GM12801 (cell line): ENCODE results near the gene MAPKAP1.

Experiments used
- TF ChIP-seq, protein P1 (sequence below): IDR thresholded peaks from one replicate; pipeline ENCODE4 v1.5.1; 2011; ENCODE audit warnings: control low read depth; ENCODE audit not compliant: insufficient read length; ENCODE audit errors: extremely low read depth

Gene MAPKAP1

DNA sequence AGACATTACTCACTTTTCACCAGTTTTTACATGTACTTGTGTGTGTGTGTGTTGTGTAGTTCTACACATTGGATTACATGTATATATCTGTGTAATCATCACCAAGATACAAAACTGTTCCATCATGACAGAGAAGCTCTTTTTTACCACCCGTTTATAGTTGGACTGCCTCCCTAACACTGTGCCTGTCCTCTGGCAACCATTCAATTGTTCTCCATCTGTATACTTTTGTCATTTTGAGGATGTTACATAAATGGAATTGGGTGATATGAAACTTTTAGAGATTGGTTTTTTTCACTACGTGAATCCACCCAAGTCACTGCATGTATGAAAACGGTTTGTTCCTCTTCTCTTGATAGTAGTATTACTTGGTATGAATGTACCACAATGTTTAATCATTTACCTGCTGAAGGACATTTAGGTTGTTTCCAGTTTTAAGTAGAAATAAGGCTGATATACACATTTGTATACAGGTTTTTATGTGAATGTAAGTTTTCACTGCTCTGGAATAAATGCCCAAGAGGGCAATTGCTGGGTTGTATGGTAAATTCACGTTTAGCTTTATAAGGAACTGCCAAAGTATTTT lies 126.2 kb downstream of the MAPKAP1 start:
- TF ChIP-seq, protein P1, sequence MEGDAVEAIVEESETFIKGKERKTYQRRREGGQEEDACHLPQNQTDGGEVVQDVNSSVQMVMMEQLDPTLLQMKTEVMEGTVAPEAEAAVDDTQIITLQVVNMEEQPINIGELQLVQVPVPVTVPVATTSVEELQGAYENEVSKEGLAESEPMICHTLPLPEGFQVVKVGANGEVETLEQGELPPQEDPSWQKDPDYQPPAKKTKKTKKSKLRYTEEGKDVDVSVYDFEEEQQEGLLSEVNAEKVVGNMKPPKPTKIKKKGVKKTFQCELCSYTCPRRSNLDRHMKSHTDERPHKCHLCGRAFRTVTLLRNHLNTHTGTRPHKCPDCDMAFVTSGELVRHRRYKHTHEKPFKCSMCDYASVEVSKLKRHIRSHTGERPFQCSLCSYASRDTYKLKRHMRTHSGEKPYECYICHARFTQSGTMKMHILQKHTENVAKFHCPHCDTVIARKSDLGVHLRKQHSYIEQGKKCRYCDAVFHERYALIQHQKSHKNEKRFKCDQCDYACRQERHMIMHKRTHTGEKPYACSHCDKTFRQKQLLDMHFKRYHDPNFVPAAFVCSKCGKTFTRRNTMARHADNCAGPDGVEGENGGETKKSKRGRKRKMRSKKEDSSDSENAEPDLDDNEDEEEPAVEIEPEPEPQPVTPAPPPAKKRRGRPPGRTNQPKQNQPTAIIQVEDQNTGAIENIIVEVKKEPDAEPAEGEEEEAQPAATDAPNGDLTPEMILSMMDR, result no peak

DNA sequence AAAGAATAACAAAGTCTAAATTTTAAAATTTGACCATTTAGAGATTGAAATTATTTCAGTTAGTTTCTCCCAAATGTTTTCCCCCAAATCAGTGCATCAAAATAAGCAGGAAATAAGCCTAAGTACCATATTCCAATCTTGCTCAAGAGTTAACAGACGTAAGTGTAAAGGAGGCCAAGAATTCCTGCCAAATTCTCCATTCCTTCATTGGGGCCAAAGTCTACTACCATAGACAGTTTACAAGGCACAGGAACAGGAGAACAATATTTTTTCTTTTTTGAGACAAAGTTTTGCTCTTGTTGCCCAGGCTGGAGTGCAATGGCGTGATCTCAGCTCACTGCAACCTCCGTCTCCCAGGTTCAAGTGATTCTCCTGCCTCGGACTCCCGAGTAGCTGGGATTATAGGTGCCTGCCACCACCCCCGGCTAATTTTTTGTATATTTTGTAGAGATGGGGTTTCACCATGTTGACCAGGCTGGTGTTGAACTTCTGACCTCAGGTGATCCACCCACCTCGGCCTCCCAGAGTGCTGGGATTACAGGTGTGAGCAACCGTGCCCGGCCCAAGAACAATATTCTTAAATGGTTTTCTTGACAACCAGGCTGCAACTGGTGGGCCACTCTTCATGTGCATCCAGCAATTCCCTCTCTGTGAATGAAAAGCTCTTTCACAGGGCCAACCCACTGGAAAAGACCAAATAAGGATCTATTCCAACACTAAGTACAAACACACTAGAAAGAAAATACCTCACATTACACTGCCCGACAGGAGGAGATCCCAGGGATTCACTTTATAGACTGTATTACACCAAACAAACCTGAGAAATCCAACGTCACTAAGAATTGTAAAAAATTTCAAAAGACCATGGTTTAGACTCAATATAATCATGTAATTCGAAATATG lies 127.7 kb downstream of the MAPKAP1 start:
- TF ChIP-seq, protein P1, result no peak

DNA sequence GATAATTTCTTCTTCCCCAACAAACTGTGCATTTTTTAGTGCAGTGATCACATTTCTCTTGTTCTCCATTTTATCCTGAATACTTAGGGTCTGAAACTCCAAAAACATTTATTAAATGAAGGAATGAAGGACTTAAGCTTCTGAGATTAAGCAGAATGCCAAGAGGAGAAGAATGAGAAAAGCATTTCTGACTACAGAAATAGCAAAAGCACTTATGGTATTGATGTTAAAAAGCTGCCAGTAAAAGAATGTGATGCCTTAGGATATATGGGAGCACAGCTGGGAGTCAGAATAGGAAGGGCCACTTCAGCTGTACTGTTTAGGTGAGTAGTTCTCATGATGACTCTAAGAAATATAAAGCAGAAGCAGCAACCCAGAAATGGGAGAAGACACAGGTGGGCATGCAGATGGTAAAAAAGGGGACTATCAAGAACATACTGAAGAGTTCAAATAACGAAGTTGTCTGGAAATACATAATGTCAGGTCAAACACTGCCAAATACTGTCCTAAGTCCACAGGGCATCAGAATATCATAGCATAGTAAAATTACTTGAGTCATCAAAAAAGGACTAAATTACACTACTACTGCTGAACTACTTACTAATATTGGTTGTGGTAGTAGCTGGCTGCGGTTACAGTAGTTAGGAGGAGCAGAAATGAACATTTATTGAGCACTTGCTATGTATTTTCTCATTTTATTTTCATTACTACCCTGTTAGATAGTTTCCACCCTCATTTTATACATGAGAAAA lies 132.7 kb downstream of the MAPKAP1 start:
- TF ChIP-seq, protein P1, result no peak

DNA sequence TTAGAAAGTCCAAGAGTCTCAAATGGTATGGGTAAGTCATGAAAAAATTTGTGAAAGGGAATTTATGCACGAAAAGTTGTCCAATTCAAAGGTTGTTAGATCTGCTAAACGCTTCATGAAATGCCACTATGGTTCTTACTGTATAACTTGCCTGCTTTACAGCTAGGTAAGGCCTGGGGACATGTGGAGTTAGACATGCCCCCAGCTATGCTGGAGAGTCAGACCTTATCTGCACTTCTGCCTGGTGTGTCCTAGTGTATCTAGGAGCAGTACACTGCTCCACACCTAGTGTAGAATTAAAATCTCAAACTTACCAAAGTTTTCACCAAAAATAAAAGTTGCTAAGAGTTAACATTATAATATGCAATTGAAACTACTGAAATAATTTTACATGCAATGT lies 136.8 kb downstream of the MAPKAP1 start:
- TF ChIP-seq, protein P1, result no peak

DNA sequence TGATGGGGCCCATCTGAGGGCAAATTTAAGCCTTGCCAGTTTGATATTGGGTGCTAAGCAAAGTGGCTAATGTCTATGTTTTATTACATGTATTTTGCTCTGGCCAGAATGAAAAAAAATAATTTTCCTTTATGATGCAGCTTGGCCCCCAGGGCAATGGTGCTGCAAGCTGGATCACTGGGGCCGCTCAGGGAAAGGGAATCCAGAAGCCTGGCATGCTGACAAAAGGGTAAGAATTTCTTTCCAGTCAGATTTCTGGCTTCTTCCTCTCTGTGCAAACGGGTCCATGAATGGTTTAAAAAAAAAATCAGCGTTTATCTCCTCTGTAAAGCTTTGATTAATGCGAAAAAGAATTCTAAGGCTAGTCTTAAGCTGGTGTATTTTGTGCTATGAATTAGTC lies 138.4 kb downstream of the MAPKAP1 start:
- TF ChIP-seq, protein P1, result no peak

DNA sequence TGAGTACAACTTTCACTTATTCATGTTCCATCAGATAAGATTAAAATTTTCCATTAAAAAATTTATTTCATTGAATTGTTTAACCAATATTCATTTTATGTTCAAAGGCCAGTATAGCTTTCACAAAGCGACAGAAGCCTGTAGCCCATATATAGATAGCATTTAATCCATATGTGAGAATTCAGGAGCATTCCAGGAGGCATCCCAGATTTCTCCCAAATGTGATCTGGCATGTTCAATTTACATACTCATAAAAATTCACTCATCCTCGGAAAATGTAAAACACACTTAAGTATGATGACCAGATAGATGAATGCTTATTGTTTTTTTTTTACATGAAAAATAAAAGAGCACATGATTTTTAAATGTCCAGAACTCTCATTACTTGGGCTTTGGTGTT lies 141.9 kb downstream of the MAPKAP1 start:
- TF ChIP-seq, protein P1, result no peak

DNA sequence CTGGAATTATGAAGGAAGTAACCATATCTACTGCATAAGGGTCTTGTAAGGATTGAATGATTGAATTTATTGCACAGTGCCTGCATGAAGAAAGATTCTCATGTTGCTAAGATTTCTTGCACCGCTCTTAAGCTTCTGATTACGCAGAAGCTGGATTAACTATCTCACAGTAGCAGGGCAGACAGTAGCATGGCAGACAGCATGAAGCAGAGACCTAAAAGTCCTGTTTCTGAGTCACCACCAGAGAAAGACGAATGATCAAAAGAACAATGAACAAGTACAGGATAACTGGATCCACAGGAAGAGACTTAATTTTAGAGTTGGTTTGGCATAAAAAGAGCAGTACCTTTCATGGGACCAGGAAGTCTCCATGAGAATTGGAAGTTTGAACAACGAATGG lies 142.4 kb downstream of the MAPKAP1 start:
- TF ChIP-seq, protein P1, result no peak
